ENCODE results near the gene C9orf50.

C9orf50 gene

DNA sequence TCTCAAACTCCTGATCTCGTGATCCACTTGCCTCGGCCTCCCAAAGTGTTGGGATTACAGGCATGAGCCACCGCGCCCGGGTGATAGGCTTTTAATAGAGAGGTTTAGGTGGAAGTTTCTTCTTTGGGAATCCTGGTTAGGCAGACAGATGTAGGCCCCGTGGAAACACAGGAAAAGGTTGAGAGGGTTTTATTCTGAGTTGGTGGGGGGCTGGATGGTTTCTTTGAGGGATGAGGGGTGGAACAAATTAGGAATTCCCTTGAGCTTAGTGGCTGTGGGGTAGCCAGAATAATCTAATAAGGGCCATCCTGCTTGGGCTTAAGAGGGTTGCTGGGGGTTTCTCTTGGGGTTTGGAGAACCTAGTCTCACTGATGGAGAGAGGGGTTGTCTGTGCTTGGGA, 30.4 kb downstream of the C9orf50 start:
- DNase-seq (ENCODE audit: low read depth), result no peak

DNA sequence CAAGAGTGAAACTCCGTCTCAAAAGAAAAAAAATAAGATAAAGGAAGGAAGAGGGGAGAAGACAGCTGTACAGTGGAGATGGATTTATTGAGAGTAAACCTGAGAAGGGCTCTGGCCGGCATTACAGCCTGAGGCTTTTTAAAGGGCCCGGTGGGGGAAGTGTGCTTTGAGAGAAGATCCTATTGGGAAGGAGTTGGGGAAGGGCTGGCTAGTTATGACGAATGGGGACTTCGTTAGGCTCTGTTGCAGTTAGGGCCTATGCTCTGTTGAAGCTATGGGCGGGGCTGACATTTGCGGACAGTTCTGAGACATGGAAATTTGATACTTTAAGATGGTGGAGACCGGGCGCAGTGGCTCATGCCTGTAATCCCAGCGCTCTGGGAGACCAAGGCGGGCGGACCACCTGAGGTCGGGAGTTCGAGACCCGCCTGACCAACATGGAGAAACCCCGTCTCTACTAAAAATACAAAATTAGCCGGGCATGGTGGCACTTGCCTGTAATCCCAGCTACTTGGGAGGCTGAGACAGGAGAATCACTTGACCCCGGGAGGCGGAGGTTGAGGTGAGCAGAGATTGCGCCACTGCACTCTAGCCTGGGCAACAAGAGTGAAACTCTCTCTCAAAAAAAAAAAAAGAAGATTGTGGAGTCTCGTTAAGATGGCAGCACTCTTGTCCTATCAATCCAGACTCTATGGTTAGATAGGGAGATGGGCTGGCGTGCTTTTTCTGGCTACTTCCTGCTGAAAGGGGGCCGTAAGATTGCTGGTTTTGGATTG, 33.2 kb downstream of the C9orf50 start:
- DNase-seq (ENCODE audit: low read depth), result no peak

DNA sequence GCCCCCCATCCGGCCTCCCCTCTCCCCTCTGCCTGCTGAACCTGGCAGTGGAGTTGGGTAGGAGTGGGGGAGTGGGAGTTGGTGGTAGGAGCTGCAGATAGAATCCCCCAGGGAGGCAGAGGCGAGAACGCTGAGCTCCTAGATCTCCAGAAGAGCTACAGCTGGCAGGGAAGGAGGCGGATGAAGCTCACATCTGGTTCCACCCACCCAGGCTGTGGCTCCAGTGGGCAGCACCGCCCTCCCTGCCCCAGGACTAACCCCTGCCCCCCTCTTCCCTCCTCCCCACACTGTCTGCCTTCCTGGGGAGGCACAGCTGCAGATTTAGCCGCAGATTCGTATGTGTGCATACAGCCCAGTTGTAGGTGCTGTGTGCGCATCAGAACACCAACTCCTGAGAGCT, 34.2 kb downstream of the C9orf50 start:
- no peak for DNase-seq (ENCODE audit: low read depth)

DNA sequence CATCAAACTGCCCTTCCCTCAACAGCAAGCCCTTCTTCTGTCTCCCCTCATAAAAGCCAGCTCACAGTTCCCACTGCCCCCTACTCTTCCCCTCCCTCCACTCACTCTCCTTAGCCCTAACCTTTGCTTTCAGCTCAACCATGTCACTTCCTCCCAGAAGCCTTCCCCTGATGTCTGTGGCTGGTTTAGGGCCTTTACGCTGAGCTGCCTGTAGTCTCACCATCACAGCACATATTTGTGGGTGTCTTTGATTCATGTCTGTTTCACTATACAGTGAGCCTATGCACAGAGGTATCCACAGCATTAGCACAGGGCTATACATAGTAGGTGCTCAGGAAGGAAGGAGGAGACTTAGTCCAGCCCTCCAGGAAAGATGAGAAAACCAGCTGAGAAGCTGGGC, 34.7 kb downstream of the C9orf50 start:
- no peak for DNase-seq (ENCODE audit: low read depth)

DNA sequence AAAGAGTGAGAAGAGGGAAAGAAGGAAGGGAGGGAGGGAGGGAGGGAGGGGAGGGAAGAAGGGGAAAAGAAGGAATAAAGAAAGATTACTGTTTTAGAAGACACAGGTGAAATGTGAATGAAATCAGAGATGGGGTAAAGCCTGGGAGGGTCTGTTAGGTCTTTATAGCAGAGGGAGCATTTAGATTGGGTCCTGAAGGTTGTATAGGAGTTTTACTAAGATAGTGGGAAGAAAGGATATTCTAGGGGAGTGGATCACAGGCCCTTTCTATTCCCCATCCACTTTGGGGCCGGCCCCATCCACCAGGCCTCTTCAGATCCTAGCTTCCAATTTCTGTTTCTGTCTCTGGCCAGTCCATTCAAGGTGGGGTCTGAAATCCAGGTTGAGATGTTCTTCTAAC, 35.5 kb downstream of the C9orf50 start:
- DNase-seq (ENCODE audit: low read depth), result no peak

DNA sequence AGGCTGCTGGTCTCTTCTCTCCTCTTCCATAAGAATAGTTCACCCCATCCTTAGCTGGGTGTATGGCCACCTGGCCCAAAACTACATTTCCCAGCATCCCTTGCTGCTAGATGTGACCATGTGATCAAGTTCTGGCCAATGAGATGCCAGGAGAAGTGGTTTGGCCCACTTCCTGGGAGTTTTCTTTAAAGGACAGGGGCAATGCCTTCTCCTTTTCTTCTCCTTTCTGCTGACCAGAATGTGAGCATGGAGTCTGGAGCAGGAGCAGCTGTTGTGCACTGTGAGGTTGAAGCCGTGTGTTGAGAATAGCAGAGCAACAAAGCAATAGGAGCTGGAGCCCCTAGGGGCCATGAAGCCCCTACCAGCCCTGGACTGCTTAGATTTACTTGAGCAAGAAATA, 36.8 kb downstream of the C9orf50 start:
- DNase-seq (ENCODE audit: low read depth), result peak; percentile 28

DNA sequence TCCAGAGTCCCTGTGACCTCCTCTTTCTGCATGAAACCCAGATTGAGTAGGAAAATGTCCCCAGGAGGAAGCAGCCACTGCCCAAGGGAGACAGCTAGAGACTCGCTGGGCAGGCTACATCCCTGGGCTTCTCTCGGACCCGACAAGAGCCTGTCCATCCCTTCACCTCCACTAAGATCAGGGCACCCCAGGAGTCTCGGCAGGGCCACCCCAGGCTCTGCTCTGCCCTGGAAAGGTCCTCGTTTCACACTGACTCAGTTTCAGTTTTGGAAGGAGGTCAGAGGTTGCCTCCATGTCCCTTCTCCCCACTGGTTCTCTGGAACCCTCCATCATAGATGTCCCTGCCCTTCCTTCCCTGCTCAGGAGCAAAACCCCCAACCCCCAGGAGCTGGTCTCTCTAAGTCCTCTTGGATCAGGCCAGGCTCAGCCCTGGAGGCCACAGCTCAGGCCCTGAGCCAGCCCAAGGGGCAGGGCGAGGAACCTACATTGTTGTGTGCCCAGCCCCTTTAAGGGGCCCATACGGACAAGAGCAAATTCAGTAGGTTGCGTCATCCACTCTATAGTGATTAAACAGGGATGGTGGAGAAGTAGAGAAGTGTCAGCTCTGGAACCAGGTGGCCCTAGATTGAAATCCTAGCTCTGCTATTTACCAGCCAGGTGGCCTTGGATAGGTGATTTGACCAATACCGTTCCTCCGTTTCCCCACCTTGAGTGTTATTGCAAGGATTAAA, 37.4 kb downstream of the C9orf50 start:
- DNase-seq (ENCODE audit: low read depth), result no peak

DNA sequence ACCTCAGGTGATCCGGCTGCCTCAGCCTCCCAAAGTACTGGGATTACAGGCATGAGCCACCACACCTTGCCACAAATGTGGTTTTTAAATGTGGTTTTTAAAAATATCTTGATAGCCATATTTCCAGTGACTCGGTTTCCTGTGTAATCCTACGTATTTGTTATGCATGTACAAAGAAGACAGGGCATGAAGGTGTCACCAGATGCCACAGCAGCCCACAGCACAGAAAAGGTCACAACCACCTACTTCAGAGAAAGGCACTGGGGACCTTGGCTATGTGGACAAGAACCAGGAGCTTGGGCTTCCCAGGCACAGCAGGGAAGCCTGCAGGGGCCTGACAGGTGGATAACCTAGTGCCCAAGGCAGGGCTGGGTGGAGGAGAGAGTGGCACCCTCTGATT, 38.0 kb downstream of the C9orf50 start:
- DNase-seq (ENCODE audit: low read depth), result no peak

DNA sequence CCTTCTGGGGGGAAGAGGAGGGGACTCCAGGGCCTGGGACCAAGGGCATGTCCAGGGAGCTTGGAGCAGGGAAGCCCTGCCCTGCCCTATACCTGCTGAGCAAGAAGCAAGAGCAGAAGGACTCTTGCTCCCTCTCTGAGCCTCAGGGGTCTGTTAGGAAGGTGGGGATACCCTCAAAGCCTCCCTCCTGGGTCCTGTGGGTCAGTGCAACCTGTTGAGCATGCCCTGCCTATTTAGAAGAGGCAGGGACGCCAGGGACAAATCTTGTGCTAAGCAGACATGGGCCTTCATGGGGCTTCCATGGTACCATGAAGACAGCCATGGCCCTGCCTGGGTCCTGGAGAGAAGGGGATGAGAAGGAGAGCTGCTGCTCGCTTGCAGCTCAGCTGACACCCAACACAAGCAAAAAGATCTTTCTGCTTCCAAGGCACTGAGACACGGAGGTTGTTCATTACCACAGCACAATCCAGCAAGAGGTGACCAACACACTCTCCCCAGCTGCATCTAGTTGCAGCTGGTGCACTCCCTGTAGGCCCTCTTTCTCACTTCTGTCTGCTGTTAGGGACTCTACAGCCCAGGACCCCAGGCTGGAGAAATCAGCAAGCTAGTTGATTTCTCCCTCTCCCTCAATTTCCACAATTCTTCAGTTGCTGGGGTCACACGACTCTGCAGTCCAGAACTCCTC, 39.3 kb downstream of the C9orf50 start:
- no peak for DNase-seq (ENCODE audit: low read depth)

DNA sequence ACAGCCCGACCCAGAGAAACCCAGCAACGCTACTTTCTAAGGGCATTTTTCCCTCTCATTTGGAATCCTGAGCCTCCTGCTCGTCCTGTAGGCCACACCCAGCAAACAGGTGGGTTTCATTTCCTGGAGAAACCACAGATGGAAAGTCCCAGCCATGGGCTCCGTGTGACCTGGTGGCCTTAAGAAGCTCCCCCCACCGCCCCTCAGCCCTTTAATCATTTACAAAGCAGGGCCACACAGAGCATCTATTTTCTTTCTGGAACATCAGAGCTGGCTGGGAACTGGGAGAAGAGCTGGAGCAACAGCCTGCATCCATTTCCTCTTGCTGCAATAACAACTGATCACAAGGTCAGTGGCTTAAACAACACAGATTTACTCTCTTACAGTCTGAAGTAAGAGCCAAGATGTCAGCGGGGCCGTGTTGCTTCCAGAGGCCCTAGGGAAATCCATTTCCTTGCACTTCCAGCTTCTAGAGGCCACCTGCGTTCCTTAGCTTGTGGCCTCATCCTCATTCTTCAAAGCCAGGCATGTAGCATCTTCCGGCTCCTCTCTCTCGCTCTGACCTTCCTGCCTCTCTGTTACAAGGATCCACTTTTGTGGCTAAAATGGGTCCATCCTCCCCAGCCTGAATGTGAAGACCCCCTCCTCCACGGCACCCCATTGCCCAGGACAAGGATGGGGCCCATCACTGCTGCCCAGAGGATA, 40.5 kb downstream of the C9orf50 start:
- no peak for DNase-seq (ENCODE audit: low read depth)

DNA sequence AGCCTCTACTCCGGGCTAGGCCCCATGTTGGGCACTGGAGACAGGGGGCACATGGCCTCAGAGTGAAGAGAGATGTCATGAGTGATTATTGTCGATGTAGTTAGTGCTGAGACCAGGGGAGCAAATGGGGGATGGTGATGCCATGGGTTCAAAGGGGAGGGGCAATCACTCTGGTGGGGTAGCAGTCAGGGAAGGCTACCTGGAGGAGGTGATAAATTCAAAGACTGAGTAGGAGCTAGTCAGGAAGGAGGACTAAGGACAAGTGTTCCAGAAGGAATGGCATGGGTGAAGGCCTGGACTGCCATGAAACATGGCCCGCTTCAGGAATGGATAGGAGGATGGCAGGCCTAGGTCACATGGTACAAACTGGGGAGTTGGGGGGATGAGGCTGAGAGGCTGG, 41.6 kb downstream of the C9orf50 start:
- DNase-seq (ENCODE audit: low read depth), result no peak

DNA sequence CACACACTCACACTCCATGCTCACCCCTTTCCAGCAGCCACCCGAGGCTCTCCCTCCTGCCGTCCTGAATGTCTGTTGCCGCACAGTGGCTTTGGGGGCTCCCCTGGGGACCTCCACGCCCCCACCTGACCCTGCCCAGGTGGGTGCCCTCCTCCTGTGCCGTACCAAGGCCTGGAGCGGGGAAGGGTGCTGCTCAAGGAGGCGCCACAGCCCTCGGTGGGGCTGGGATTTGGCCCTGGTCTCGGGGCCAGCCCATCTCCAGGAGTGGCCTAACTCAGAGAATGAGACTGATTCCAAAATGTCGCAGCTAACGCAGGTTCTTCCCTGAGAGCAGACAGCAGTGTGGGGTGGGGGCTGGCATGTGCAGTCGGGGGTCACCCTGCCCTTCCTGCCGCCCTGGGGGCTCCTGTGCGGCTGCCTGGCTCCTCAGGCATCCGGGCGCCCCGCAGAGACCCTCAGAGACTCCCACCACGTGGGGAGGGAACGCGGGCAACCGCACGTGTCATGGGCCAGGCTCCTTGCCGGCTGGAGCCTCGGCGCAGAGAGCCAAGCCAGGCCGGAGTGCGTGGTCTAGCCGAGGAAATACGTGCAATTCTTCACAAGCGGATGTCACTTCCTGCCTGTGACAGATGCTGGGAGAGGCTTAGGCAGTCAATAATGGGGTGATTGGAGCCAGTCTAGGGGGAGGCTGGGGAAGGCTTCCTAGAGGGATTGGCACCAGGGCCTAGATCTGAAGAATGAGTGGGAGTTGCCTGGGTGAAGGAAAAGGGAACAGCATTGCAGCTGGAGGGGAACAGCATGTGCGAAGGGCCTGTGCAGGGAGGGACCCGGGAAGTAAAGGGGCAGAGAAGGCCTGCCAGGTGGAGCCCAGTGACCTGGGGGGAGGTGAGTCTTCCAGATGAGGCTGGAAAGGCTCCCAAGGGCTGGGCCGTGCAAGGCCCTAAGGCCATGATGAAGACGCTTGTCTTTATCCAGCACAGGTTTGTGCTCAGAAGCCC, 44.1 kb downstream of the C9orf50 start:
- DNase-seq (ENCODE audit: low read depth), result no peak

DNA sequence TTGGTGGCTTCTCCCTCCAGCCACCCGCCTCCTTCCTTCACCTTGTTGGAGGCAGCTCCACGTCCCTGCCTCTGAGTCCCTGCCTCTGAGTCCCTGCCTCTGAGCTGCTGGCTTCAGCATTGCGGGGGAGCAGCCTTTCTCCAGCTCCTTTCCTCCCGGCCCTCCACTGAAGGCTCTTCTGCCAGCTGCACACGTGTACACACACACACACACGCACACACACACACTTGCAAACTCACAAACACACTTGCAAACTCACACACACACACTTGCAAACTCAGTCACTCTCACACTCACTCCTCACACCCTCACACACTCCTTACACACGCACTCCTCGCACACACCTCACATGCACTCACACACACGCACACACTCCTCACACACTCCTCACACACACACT, 45.1 kb downstream of the C9orf50 start:
- DNase-seq (ENCODE audit: low read depth), result no peak

DNA sequence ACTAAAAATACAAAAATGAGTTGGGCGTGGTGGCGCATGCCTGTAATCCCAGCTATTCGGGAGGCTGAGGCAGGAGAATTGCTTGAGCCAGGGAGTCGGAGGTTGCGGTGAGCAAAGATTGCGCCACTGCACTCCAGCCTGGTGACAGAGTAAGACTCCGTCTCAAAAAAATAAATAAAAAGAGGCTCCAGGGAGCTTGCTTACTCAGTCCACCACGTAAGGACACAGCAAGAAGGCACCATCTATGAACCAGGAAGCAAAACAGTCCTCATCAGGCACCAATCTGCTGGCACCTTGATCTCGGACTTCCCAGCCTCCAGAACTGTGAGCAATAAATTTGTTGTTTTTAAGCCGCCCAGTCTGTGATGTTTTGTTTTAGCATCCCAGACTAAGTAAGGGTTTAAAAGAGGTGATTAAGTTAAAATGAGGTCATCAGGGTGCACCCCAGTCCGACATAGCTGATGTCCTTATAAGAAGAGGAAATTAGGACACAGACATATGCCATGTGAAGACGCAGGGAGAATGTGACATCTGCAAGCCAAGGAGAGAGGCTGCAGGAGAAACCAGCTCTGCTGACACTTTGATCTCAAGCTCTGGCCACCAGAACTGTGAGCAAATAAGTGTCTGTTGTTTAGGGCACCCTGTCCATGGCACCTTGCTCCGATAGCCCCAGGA, 45.9 kb downstream of the C9orf50 start:
- no peak for DNase-seq (ENCODE audit: low read depth)

DNA sequence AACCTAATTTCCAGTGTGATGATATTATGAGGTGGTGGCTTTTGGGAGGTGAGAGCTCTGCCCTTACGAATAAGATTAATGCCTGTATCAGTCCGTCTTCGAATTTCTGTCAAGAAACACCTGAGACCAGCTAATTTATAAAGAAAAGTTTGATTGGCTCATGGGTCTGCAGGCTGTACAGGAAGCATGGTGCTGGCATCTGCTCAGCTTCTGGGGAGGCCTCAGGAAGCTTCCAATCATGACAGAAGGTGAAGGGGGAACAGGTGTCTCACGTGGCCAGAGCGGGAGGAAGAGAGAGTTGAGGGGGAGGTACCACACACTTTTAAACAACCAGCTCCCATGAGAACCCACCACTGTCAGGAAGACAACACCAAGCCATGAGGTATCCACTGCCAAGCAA, 46.9 kb downstream of the C9orf50 start:
- DNase-seq (ENCODE audit: low read depth), result no peak

DNA sequence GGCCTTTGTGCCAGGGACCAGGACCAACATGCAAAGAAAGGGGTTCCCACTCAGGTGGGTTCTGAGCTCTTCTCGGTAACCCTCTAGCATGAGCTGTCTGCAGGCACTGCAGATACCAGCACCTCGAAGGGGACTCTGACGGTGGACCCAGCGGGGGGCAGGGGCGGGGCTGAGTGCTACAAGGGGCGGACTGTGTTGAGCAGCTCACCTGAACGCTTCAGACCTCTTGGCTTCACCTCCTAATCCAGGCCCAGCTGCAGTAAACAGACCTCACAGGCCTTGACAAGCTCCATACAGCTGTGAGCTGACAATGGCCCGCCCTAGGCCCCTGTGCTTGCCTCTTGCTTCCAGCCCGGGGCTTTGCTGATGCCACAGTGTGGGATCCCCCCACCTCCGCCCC, 48.4 kb downstream of the C9orf50 start:
- no peak for DNase-seq (ENCODE audit: low read depth)

DNA sequence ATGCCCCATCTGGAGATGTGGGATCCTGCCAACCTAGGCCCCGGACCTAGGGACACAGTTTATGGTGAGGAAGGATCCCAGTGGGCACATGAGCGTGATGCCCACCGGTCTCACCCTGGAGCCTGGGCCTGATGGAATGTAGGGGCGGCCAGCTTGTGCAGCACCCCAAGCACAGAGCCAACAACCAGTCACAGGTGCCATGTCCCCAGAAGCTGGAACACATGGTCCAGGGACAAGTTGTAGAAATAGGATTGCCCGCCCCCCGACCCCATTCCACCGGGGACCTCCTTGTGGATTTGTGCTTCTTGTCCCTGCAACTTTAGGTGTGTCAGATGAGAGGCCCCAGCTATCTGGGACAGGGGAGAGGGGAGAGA, 48.9 kb downstream of the C9orf50 start:
- DNase-seq (ENCODE audit: low read depth), result no peak

DNA sequence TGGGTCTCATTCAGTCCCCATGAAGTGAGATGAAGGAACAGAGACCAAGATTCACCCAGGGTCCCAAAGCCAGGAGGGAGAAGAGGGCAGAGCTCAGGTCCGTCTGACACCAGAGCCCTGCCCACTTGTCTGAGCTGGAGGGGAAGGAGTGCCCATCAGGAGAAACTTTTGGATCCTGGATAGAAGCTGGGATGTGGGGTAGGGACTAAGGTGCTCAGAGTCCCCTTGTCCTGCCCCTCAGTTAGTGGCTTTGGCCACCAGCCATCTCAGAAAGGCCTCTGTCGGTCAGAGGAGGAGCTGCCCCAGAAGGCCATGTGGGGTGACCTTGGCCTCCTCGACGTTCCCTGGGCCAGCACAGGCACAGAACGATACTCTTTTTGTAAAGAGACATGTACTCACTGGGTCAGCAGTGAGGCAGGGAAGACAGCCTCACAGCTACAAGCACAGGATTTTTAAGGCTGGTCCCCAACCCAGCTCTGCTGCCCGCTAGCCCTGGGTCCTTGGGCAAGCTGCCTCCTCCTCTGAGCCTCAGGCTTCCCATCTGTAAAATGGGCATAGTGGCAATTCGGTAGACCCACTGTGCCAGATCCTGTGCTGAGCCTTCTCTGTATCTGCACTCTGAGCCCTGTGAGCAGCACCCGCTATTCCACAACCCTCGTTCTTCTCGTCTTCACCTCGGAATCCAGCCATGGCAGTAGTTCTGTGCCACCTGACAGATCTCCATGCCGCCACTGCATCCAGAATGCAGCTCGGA, 49.4 kb downstream of the C9orf50 start:
- DNase-seq (ENCODE audit: low read depth), result no peak

DNA sequence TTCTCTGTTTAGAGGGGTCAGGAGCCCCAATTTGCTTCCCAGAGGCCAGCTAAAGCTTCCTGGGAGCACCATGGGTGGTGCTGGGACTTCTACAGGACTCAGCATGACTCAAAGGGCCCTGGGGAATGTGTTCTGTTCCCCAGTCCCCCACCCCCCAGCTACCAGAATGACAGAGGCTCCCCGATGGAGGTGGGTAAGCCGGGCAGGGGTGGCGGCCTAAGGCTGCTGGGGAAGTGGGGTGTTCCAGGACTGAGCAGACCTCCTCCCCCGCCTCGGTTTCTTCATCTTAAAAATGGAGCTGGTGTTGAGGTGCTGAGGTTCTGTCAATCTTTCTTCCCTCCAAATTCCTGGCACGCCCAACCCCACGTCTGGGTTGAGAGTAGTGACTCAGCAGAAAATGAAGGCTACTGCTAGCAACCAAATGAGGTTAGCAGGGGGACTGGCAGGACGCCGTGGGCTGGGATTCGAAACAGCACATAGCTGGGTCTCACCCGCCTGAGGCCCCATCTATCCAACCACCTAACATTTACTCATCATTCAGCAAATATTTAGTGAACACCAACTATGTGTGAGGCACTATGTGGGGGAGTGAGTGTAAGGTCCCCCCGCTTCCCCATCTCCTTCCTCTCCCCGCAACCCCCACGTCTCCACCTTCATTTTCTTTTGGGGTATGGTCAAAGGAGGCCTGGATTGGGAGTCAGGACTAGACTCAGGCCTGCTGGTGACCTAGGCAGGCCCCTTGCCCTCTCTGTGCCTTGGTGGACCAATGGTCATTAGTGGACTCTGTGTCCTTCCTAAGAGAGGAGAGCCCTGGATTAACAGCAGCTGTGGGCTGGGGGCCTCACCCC, 50.2 kb downstream of the C9orf50 start:
- DNase-seq (ENCODE audit: low read depth), result no peak
